ENCODE measurements around the gene ZFYVE26.
"Not testable (repeated sequence)": the region's sequence is repeated elsewhere in the genome, so short reads cannot be mapped to it uniquely, and the experiment has no call there.

ZFYVE26 gene

GRCh38 chr14:67704484-67705089 is 111.8 kb downstream of the ZFYVE26 start:
- DNase-seq, result peak; percentile 45

DNA sequence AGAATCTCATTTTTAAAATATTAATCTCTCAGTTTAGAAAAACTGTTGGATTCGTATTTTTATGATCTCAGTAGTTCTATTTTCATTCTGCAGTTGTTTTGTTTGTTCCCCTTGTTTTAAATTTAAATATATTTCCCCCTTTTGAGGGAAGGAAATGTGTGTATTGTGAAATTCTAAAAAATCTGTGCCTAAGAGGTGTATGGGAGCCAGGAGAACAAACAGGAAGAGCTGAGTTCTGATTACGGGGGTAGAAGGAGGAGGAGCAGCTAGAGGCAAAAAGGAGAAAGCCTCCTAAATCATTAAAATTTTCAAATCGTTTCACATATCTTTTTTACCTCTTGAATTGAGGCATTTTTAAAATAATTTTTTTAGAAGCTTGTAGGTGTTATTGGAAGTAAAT is 112.4 kb downstream of the ZFYVE26 start:
- DNase-seq, result no peak

DNA sequence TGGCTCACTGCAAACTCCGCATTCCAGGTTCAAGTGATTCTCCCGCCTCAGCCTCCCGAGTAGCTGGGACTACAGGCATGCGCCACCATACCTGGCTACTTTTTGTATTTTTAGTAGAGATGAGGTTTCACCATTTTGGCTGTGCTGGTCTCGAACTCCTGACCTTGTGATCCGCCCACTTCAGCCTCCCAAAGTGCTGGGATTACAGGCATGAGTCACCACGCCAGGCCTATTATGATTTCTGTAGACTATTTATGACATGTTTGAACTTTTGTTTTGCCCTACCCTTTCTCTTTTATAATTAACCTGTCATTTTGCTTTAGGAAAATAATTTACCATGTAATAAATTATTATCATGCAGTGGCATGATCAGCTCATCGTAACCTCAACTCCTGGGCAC is 114.9 kb downstream of the ZFYVE26 start, which contains the start of gene RDH12:
Gene RDH12 (plus strand): TSS at position 395 of the 400 bp plus-strand sequence. CDS start 20,757 bp downstream, outside the sequence.
- not testable (repeated sequence) for DNase-seq

- no peak for DNase-seq
Observed at GRCh38 chr14:67698179-67698578, 118.2 kb downstream of the ZFYVE26 start.

DNA sequence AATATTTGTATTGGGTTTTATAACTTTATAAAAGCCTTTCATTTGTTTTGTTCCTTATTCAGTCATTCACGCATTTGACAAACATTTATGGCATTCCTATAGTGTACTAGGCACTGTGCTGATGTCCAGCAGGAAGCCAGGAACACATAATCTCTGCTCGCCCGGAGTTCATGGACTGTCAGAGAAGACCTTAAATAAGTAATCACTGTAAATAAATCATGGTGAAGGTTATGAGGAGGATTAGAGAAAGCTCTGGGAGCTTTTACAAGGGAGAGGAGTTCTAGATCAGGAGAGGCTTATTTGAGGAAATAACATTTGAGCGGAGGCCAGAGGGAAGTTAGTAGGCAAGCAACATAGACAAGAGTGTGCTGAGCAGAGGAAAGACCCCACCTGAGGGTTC is 119.4 kb downstream of the ZFYVE26 start:
- DNase-seq, result no peak
